GM12892 (cell line): Measurements from ENCODE around the gene RPS15.

Source experiments
- POLR2A ChIP-seq: IDR thresholded peaks from 2 replicates; pipeline ENCODE4 v1.6.1; 2011; ENCODE audit warnings: low read depth, low read length, control low read depth
- POLR2AphosphoS5 ChIP-seq: IDR thresholded peaks from 2 replicates; pipeline ENCODE4 v1.6.1; 2011; ENCODE audit warnings: low read depth, low read length, control low read depth
- TAF1 ChIP-seq: IDR thresholded peaks from 2 replicates; pipeline ENCODE4 v1.6.1; 2011; ENCODE audit warnings: low read depth, mild to moderate bottlenecking, control low read depth, low read length, borderline replicate concordance

- TF ChIP-seq POLR2AphosphoS5 = peak; percentile 99
- peak; percentile 100 for TF ChIP-seq TAF1
- TF ChIP-seq POLR2A = peak; percentile 100
Observed at GRCh38 chr19:1438035-1438932, at the start of gene RPS15.
